ENCODE data around the gene DST.

The DST gene

DNA sequence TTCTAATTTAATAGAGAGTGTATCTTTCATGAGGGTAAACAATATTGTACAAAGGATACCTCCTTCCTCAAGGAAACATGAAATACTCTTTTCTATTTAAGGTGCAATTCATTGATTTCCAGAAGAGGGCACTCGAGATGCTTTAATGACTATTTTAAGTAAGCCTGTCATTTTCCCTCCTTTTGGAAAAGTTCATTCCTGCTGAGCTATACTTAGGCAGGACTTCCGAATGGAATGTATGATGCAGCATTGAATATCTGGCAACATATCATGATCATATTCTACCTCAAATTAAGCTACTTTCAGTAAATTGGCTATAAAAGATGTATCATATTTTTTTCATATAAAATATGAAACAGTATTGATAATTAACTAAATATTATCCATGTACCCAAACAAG, 5.0 kb downstream of the DST start:
- no peak overlapping the region for H2BK12ac ChIP-seq (ENCODE audit: low read length)
- no peak overlapping the region for H3K4me3 ChIP-seq (ENCODE audit: low read depth, low read length)
- H3K4me2 ChIP-seq (ENCODE audit: low read length): no peak overlapping the region
- H3K36me3 ChIP-seq (ENCODE audit: control insufficient read depth in 1 of 2, insufficient read depth in 2 of 2, low read length in 2 of 2): peaks cover 6 to 7% of the 10 kb centered on the region in 2 experiments
- no peak overlapping the region for H2BK5ac ChIP-seq (ENCODE audit: low read depth, low read length, poor library complexity)
- no peak overlapping the region for H2AFZ ChIP-seq (ENCODE audit: insufficient read depth, low read length, poor library complexity)
- H2BK120ac ChIP-seq (ENCODE audit: insufficient read depth, low read length, poor library complexity): no peak overlapping the region
- H4K91ac ChIP-seq (ENCODE audit: low read depth, low read length): no peak overlapping the region
- H3K79me1 ChIP-seq (ENCODE audit: low read length): no peaks in the 10 kb centered on the region
- WGBS (ENCODE audit: extremely low coverage, insufficient coverage, insufficient read length): no CpG with 5 or more reads among the region's 2 CpGs
- no peak overlapping the region for H4K8ac ChIP-seq (ENCODE audit: low read depth, low read length)
- no peak overlapping the region for H2AK5ac ChIP-seq (ENCODE audit: low read length)
- no peak overlapping the region for H3K9ac ChIP-seq (ENCODE audit: low read length)
- H3K27ac ChIP-seq (ENCODE audit: low read depth, low read length): no peak overlapping the region
- H4K12ac ChIP-seq (ENCODE audit: low read depth, low read length): no peak overlapping the region
- H3K14ac ChIP-seq (ENCODE audit: low read length): no peak overlapping the region
- peak; percentile 6 to 85 for DNase-seq
- no peaks in the 10 kb centered on the region for H3K27me3 ChIP-seq (ENCODE audit: insufficient read depth, low read length)
- H3K23ac ChIP-seq (ENCODE audit: low read length): no peak overlapping the region
- no peaks in the 10 kb centered on the region for H3K9me3 ChIP-seq (ENCODE audit: insufficient read depth, low read depth, low read length)
- H3K18ac ChIP-seq (ENCODE audit: low read length): no peak overlapping the region
- no peak overlapping the region for H3K4ac ChIP-seq (ENCODE audit: low read depth, low read length)
- no peaks in the 10 kb centered on the region for H3K79me2 ChIP-seq (ENCODE audit: control insufficient read depth, insufficient read depth, low read length, poor library complexity)
- H3K4me1 ChIP-seq (ENCODE audit: control insufficient read depth in 1 of 2, insufficient read depth in 2 of 2, low read length in 2 of 2): no peaks in the 10 kb centered on the region

GRCh38 chr6:56628105-56628504, 14.6 kb downstream of the DST start:
- H3K36me3 ChIP-seq (ENCODE audit: control insufficient read depth in 1 of 2, insufficient read depth in 2 of 2, low read length in 2 of 2): peaks cover 2 to 4% of the 10 kb centered on the region in 2 experiments
- H2BK120ac ChIP-seq (ENCODE audit: insufficient read depth, low read length, poor library complexity): no peak overlapping the region
- no peaks in the 10 kb centered on the region for H3K4me1 ChIP-seq (ENCODE audit: control insufficient read depth in 1 of 2, insufficient read depth in 2 of 2, low read length in 2 of 2)
- H4K91ac ChIP-seq (ENCODE audit: low read depth, low read length): no peak overlapping the region
- no peak overlapping the region for H2AK5ac ChIP-seq (ENCODE audit: low read length)
- no peaks in the 10 kb centered on the region for H3K9me3 ChIP-seq (ENCODE audit: insufficient read depth, low read depth, low read length)
- H3K79me1 ChIP-seq (ENCODE audit: low read length): no peaks in the 10 kb centered on the region
- no peak overlapping the region for H4K12ac ChIP-seq (ENCODE audit: low read depth, low read length)
- no peaks in the 10 kb centered on the region for H3K79me2 ChIP-seq (ENCODE audit: control insufficient read depth, insufficient read depth, low read length, poor library complexity)
- no peak overlapping the region for H3K9ac ChIP-seq (ENCODE audit: low read length)
- H3K4ac ChIP-seq (ENCODE audit: low read depth, low read length): no peak overlapping the region
- H3K27ac ChIP-seq (ENCODE audit: low read depth, low read length): no peak overlapping the region
- WGBS (ENCODE audit: extremely low coverage, insufficient coverage, insufficient read length): no CpG with 5 or more reads among the region's 5 CpGs
- H3K14ac ChIP-seq (ENCODE audit: low read length): no peak overlapping the region
- no peak overlapping the region for H3K23ac ChIP-seq (ENCODE audit: low read length)
- no peak overlapping the region for H3K18ac ChIP-seq (ENCODE audit: low read length)
- no peak overlapping the region for H2BK12ac ChIP-seq (ENCODE audit: low read length)
- H3K27me3 ChIP-seq (ENCODE audit: insufficient read depth, low read length): no peaks in the 10 kb centered on the region
- no peak overlapping the region for H3K4me2 ChIP-seq (ENCODE audit: low read length)
- no peak overlapping the region for H3K4me3 ChIP-seq (ENCODE audit: low read depth, low read length)
- no peak overlapping the region for H2BK5ac ChIP-seq (ENCODE audit: low read depth, low read length, poor library complexity)
- peak; percentile 83 to 86 for DNase-seq
- H4K8ac ChIP-seq (ENCODE audit: low read depth, low read length): no peak overlapping the region
- H2AFZ ChIP-seq (ENCODE audit: insufficient read depth, low read length, poor library complexity): no peak overlapping the region

DNA sequence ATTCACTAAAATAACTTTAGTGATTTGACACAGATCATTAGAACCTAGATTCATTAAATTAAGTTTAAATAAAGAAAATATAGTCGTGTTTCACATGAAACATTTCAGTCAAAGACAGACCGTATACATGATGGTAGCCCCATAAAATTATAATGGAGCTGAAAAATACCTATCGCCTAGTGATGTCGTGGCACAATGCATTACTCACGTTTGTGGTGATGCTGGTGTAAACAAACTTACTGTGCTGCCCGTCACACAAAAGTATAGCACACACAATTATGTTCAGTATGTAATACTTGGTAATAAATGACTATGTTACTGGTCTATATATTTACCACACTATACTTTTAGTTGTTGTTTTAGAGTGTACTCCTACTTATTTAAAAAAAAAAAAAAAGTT, 17.3 kb downstream of the DST start:
- Histone ChIP-seq H3K79me2 (ENCODE audit: control insufficient read depth, insufficient read depth, low read length, poor library complexity) (no peaks in the 10 kb centered on the region), H3K27ac (ENCODE audit: low read depth, low read length) (no peak overlapping the region), H2BK120ac (ENCODE audit: insufficient read depth, low read length, poor library complexity) (no peak overlapping the region), H2BK12ac (ENCODE audit: low read length) (no peak overlapping the region), H4K91ac (ENCODE audit: low read depth, low read length) (no peak overlapping the region), H3K18ac (ENCODE audit: low read length) (no peak overlapping the region), H4K8ac (ENCODE audit: low read depth, low read length) (no peak overlapping the region), H3K23ac (ENCODE audit: low read length) (no peak overlapping the region), H3K4me2 (ENCODE audit: low read length) (no peak overlapping the region), H3K9ac (ENCODE audit: low read length) (no peak overlapping the region), H2BK5ac (ENCODE audit: low read depth, low read length, poor library complexity) (no peak overlapping the region), H2AK5ac (ENCODE audit: low read length) (no peak overlapping the region), H4K12ac (ENCODE audit: low read depth, low read length) (no peak overlapping the region), H3K9me3 (ENCODE audit: insufficient read depth, low read depth, low read length) (no peaks in the 10 kb centered on the region), H3K36me3 (ENCODE audit: control insufficient read depth in 1 of 2, insufficient read depth in 2 of 2, low read length in 2 of 2) (peaks cover 0 to 2% of the 10 kb centered on the region in 2 experiments), H3K4me1 (ENCODE audit: control insufficient read depth in 1 of 2, insufficient read depth in 2 of 2, low read length in 2 of 2) (no peaks in the 10 kb centered on the region), H3K14ac (ENCODE audit: low read length) (no peak overlapping the region), H3K79me1 (ENCODE audit: low read length) (no peaks in the 10 kb centered on the region), H3K4me3 (ENCODE audit: low read depth, low read length) (no peak overlapping the region), H2AFZ (ENCODE audit: insufficient read depth, low read length, poor library complexity) (no peak overlapping the region), H3K4ac (ENCODE audit: low read depth, low read length) (no peak overlapping the region), H3K27me3 (ENCODE audit: insufficient read depth, low read length) (no peaks in the 10 kb centered on the region)
- no peak for DNase-seq
- WGBS (ENCODE audit: extremely low coverage, insufficient coverage, insufficient read length): no CpG with 5 or more reads among the region's 6 CpGs

GRCh38 chr6:56624728-56625069, 18.0 kb downstream of the DST start:
- Histone ChIP-seq H3K23ac (ENCODE audit: low read length) (no peak overlapping the region), H3K4ac (ENCODE audit: low read depth, low read length) (no peak overlapping the region), H2BK120ac (ENCODE audit: insufficient read depth, low read length, poor library complexity) (no peak overlapping the region), H3K14ac (ENCODE audit: low read length) (no peak overlapping the region), H3K79me1 (ENCODE audit: low read length) (no peaks in the 10 kb centered on the region), H4K12ac (ENCODE audit: low read depth, low read length) (no peak overlapping the region), H3K27me3 (ENCODE audit: insufficient read depth, low read length) (no peaks in the 10 kb centered on the region), H4K91ac (ENCODE audit: low read depth, low read length) (no peak overlapping the region), H3K9ac (ENCODE audit: low read length) (no peak overlapping the region), H3K36me3 (ENCODE audit: control insufficient read depth in 1 of 2, insufficient read depth in 2 of 2, low read length in 2 of 2) (peaks cover 0 to 7% of the 10 kb centered on the region in 2 experiments), H3K4me2 (ENCODE audit: low read length) (no peak overlapping the region), H3K9me3 (ENCODE audit: insufficient read depth, low read depth, low read length) (no peaks in the 10 kb centered on the region), H3K18ac (ENCODE audit: low read length) (no peak overlapping the region), H2BK12ac (ENCODE audit: low read length) (no peak overlapping the region), H3K4me1 (ENCODE audit: control insufficient read depth in 1 of 2, insufficient read depth in 2 of 2, low read length in 2 of 2) (no peaks in the 10 kb centered on the region), H2BK5ac (ENCODE audit: low read depth, low read length, poor library complexity) (no peak overlapping the region), H3K27ac (ENCODE audit: low read depth, low read length) (no peak overlapping the region), H2AFZ (ENCODE audit: insufficient read depth, low read length, poor library complexity) (no peak overlapping the region), H4K8ac (ENCODE audit: low read depth, low read length) (no peak overlapping the region), H3K79me2 (ENCODE audit: control insufficient read depth, insufficient read depth, low read length, poor library complexity) (no peaks in the 10 kb centered on the region), H2AK5ac (ENCODE audit: low read length) (no peak overlapping the region), H3K4me3 (ENCODE audit: low read depth, low read length) (no peak overlapping the region)
- DNase-seq: no peak
- WGBS (ENCODE audit: extremely low coverage, insufficient coverage, insufficient read length): no CpG with 5 or more reads among the region's 1 CpG
